RWPE2 (cell line): Measurements from ENCODE around the gene ASGR2.
A peak's percentile ranks its signal among the peaks of the same experiment; 100 is the strongest.
"Not testable (repeated sequence)": the region's sequence is repeated elsewhere in the genome, so short reads cannot be mapped to it uniquely, and the experiment has no call there.

Experiments
- ATAC-seq: fragments of 200-7000 bp; cut with Tn5 transposase; 3 replicates; pipeline ENCODE4 v1.9.1; 2021; ENCODE audit warnings: low read depth
- DNase-seq: peaks from one replicate; pipeline ENCODE4 v3.0.0-alpha.2; 2020; ENCODE audit warnings: low spot score
- H3K27ac ChIP-seq: fragments of 450-650 bp; 2 replicates; pipeline ENCODE4 v1.5.1; 2017; ENCODE audit warnings: mild to moderate bottlenecking; ENCODE audit not compliant: poor library complexity, severe bottlenecking
- H3K27me3 ChIP-seq: fragments of 250-450 bp; sonication (Bioruptor Pico); 2 replicates; pipeline ENCODE4 v1.5.1; 2021; ENCODE audit warnings: mild to moderate bottlenecking, moderate library complexity; ENCODE audit not compliant: insufficient read depth, poor library complexity, severe bottlenecking
- H3K36me3 ChIP-seq: fragments of 250-450 bp; sonication (Bioruptor Pico); 2 replicates; pipeline ENCODE4 v1.5.1; 2020; ENCODE audit warnings: low read depth, mild to moderate bottlenecking, moderate library complexity
- H3K4me1 ChIP-seq: fragments of 250-450 bp; sonication (Bioruptor Pico); 2 replicates; pipeline ENCODE4 v1.5.1; 2021; ENCODE audit warnings: mild to moderate bottlenecking, moderate library complexity; ENCODE audit not compliant: insufficient read depth, poor library complexity, severe bottlenecking
- H3K4me3 ChIP-seq: fragments of 250-450 bp; sonication (Bioruptor Pico); 2 replicates; pipeline ENCODE4 v1.5.1; 2021; ENCODE audit warnings: mild to moderate bottlenecking, moderate library complexity; ENCODE audit not compliant: severe bottlenecking
- H3K9me3 ChIP-seq: fragments of 250-450 bp; sonication (Bioruptor Pico); 2 replicates; pipeline ENCODE4 v1.5.1; 2021; ENCODE audit warnings: mild to moderate bottlenecking, moderate library complexity; ENCODE audit not compliant: severe bottlenecking
- TF ChIP-seq, protein P1 (sequence below): fragments of 450-650 bp; IDR thresholded peaks from one replicate; pipeline ENCODE4 v1.5.1; 2017; ENCODE audit warnings: mild to moderate bottlenecking, moderate library complexity; ENCODE audit not compliant: poor library complexity, severe bottlenecking

ASGR2 gene

DNA sequence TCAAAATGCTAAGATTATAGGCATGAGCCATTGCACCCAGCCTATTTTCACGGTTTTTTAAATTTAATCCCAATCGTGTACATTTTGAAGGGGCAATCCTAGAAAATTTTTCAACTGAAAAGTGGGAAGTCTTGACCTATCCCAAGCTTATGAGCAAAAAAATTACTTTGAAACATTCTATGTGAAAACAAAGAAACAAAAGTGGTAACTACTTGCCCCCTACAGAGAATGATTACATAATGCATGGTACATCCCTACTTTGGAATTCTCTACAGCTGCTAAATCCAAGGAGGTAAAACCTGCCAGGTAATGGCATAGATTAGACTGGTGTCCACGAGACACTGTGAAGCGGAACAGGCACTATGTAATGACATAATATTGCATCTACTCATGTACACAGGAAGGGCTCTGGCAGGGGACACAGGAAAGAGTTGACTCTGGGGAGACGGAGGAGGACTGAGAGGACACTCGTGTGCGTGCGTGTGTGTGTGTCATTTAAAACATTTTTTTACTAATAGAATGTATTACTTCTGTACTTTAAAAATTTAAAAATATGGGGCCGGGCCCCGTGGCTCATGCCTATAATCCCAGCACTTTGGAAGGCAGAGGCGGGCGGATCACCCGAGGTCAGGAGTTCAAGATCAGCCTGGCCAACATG, 15.7 kb downstream of the ASGR2 start:
- no peak overlapping the region for H3K27ac ChIP-seq
- DNase-seq = no peak
- ATAC-seq = no peak
- TF ChIP-seq, protein P1, sequence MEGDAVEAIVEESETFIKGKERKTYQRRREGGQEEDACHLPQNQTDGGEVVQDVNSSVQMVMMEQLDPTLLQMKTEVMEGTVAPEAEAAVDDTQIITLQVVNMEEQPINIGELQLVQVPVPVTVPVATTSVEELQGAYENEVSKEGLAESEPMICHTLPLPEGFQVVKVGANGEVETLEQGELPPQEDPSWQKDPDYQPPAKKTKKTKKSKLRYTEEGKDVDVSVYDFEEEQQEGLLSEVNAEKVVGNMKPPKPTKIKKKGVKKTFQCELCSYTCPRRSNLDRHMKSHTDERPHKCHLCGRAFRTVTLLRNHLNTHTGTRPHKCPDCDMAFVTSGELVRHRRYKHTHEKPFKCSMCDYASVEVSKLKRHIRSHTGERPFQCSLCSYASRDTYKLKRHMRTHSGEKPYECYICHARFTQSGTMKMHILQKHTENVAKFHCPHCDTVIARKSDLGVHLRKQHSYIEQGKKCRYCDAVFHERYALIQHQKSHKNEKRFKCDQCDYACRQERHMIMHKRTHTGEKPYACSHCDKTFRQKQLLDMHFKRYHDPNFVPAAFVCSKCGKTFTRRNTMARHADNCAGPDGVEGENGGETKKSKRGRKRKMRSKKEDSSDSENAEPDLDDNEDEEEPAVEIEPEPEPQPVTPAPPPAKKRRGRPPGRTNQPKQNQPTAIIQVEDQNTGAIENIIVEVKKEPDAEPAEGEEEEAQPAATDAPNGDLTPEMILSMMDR = no peak
- H3K9me3 ChIP-seq = no peaks in the 10 kb centered on the region
- H3K27me3 ChIP-seq = no peaks in the 10 kb centered on the region
- H3K4me3 ChIP-seq = no peak overlapping the region
- no peaks in the 10 kb centered on the region for H3K4me1 ChIP-seq
- no peaks in the 10 kb centered on the region for H3K36me3 ChIP-seq

DNA sequence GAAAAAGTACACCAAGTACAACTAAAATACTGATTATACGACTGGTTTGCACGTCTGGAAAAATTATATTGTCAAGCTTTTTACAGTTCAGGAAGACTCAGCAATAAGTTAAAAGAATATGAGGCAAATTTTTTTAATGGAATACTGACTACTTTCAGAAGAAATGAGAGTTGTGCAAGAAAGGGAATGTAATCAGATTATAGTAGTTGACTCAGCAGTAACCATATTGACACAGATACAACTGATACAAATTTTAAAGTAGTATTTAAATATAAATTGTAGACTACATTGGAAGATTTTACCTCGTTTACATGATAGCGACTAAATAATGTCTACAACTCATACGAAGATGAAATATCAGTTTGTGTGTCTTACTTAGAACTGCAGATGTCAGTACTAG, 16.7 kb downstream of the ASGR2 start:
- DNase-seq (no peak), ATAC-seq (no peak)
- Histone ChIP-seq H3K9me3 (no peaks in the 10 kb centered on the region), H3K4me3 (no peak overlapping the region), H3K27ac (no peak overlapping the region), H3K36me3 (no peaks in the 10 kb centered on the region), H3K4me1 (no peaks in the 10 kb centered on the region), H3K27me3 (no peaks in the 10 kb centered on the region)
- TF ChIP-seq, protein P1 = no peak

DNA sequence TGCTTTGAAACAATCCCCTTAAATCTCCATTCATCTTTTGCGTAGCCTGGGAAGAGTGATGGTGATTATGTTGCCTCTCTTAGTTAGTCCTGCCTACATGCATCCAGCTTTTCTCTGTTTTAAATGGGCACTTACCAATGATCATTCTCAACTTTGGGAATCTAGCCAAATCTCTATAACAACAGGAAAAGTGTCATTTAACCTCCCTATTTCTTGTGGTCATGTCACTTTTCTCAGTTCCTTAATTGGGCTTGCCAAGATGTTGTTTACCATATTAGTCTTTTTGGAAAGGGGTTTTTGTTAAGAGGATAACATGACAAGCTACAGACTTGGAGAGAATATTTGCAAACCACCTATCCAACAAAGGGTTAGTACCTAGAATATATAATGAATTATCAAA, 19.0 kb downstream of the ASGR2 start:
- H3K36me3 ChIP-seq = no peaks in the 10 kb centered on the region
- H3K27ac ChIP-seq = no peak overlapping the region
- no peak overlapping the region for H3K4me3 ChIP-seq
- TF ChIP-seq, protein P1 = no peak
- ATAC-seq (no peak), DNase-seq (no peak)
- H3K27me3 ChIP-seq = no peaks in the 10 kb centered on the region
- no peaks in the 10 kb centered on the region for H3K9me3 ChIP-seq
- no peaks in the 10 kb centered on the region for H3K4me1 ChIP-seq

DNA sequence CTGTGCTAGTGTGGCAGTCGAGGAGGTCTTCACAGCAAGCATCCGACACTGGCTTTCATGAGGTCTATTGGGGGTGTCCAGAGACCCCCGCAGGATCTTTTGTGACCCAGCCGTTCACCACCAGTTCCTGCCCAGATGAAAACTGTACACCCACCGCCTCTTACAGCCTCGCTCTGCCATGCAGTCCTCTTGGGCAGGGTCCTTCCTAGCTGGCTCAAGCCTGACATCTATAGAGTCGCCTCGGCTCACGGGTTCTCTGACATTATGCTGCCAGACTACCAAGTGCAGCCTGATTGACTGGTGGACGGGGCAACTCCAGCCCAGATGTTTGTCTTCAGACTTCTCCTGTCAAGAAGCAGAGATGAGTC, 20.0 kb downstream of the ASGR2 start:
- H3K4me3 ChIP-seq = no peak overlapping the region
- peaks cover 3% of the 10 kb centered on the region for H3K9me3 ChIP-seq
- no peaks in the 10 kb centered on the region for H3K27me3 ChIP-seq
- H3K27ac ChIP-seq = no peak overlapping the region
- ATAC-seq (no peak), DNase-seq (no peak)
- no peaks in the 10 kb centered on the region for H3K4me1 ChIP-seq
- TF ChIP-seq, protein P1 = no peak
- H3K36me3 ChIP-seq = no peaks in the 10 kb centered on the region

DNA sequence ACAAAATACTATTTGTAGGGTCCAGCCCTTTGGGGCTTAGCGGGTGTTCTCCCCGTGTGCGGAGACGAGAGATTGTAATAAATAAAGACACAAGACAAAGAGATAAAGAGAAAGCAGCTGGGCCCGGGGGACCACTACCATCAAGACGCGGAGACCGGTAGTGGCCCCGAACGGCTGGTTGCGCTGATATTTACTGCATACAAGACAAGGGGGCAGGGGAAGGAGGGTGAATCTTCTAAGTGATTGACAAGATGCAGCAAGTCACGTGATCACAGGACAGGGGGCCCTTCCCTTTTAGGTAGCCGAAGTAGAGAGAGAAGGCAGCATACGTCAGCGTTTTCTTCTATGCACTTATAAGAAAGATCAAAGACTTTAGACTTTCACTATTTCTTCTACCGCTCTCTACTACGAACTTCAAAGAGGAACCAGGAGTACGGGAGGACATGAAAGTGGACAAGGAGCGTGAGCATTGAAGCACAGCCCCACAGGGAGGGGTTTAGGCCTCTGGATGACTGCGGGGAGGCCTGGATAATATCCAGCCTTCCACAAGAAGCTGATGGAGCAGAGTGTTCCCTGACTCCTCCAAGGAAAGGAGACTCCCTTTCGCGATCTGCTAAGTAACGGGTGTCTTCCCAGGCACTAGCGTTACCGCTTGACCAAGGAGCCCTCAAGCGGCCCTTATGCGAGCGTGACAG, 23.2 kb downstream of the ASGR2 start:
- not testable (repeated sequence) for H3K27me3 ChIP-seq, H3K27ac ChIP-seq, DNase-seq, H3K9me3 ChIP-seq, H3K4me3 ChIP-seq, ATAC-seq, H3K36me3 ChIP-seq
- H3K4me1 ChIP-seq = peaks cover 14% of the 10 kb centered on the region

DNA sequence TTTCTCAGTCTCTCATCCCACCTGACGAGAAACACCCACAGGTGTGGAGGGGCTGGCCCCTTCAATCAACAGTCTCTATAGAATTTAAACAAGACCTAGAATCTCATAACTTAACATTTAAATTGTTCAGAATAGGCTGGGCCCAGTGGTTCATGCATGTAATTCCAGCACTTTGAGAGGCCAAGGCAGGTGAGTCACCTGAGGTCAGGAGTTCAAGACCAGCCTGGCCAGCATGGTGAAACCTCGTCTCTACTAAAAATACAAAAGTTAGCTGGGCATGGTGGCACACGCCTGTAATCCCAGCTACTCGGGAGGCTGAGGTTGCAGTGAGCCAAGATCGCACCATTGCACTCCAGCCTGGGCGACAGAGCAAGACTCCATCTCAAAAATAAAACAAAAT, 25.1 kb downstream of the ASGR2 start:
- not testable (repeated sequence) for H3K27me3 ChIP-seq, H3K4me3 ChIP-seq, ATAC-seq, DNase-seq, H3K9me3 ChIP-seq, H3K36me3 ChIP-seq, H3K27ac ChIP-seq
- peaks cover 14% of the 10 kb centered on the region for H3K4me1 ChIP-seq

DNA sequence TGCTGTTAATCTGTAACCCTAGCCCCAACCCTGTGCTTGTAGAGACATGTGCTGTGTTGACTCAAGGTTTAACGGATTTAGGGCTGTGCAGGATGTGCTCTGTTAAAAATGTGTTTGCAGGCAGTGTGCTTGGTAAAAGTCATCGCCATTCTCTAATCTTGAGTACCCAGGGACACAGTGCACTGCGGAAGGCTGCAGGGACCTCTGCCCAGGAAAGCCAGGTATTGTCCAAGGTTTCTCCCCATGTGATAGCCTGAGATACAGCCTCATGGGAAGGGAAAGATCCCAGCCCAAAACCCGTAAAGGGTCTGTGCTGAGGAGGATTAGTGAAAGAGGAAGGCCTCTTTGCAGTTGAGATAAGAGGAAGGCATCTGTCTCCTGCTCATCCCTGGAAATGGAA, 26.2 kb downstream of the ASGR2 start:
- H3K9me3 ChIP-seq, ATAC-seq, DNase-seq, H3K4me3 ChIP-seq, H3K27me3 ChIP-seq, H3K36me3 ChIP-seq: not testable (repeated sequence)
- peak overlapping the region; percentile 44 for H3K27ac ChIP-seq
- peaks cover 14% of the 10 kb centered on the region for H3K4me1 ChIP-seq
